ENCODE results near the gene HOXA3. TPM values are rescaled to one million over a fixed set of nuclear protein-coding genes. Genes with fewer than 3 reads are reported as not detected.
A peak's percentile ranks its signal among the peaks of the same experiment; 100 is the strongest.

The HOXA3 gene
- total RNA-seq, 1 donor from 2014 or later, result 3.9 TPM

DNA sequence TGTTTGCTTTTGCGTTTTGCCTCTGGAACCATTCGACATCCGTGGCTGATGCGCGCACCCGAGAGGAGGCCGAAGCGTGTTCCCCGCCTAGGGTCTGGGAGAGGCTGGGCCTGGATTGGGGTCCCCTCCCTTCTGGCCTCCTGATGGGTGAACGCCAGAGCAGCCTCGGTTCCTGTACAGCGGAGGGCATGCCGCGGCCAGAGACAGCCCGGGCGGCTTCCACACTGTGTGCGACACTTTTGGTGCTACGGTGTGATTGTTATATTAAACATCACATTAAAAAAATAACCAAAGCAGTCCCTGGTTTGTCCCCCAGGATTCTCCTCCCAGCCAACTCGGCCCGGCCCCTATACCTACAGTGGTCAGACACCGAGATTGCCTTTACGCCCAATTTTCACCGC is 7.8 kb upstream of the HOXA3 start:
- H3K4me3 ChIP-seq, result peak overlapping the region; percentile 55 to 64
- H3K9me3 ChIP-seq, result no peaks in the 10 kb centered on the region
- no peaks in the 10 kb centered on the region for H3K36me3 ChIP-seq
- peaks cover 44% of the 10 kb centered on the region for H3K4me1 ChIP-seq
- H3K27me3 ChIP-seq, result no peaks in the 10 kb centered on the region
- H3K27ac ChIP-seq, result peak overlapping the region; percentile 75
- no peak for TF ChIP-seq POLR2A (IDR thresholded peaks at IDR 0.05)
- TF ChIP-seq, protein P1, sequence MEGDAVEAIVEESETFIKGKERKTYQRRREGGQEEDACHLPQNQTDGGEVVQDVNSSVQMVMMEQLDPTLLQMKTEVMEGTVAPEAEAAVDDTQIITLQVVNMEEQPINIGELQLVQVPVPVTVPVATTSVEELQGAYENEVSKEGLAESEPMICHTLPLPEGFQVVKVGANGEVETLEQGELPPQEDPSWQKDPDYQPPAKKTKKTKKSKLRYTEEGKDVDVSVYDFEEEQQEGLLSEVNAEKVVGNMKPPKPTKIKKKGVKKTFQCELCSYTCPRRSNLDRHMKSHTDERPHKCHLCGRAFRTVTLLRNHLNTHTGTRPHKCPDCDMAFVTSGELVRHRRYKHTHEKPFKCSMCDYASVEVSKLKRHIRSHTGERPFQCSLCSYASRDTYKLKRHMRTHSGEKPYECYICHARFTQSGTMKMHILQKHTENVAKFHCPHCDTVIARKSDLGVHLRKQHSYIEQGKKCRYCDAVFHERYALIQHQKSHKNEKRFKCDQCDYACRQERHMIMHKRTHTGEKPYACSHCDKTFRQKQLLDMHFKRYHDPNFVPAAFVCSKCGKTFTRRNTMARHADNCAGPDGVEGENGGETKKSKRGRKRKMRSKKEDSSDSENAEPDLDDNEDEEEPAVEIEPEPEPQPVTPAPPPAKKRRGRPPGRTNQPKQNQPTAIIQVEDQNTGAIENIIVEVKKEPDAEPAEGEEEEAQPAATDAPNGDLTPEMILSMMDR (IDR thresholded peaks at IDR 0.05), result no peak
- DNase-seq (ENCODE audit: extremely low spot score in 2 of 2), result no peak
- intact Hi-C loops (cut with DNase I), result loop anchor here (10.0 kb wide), 1 partner anchor 1305 kb away; no protein-coding TSS in a partner anchor

DNA sequence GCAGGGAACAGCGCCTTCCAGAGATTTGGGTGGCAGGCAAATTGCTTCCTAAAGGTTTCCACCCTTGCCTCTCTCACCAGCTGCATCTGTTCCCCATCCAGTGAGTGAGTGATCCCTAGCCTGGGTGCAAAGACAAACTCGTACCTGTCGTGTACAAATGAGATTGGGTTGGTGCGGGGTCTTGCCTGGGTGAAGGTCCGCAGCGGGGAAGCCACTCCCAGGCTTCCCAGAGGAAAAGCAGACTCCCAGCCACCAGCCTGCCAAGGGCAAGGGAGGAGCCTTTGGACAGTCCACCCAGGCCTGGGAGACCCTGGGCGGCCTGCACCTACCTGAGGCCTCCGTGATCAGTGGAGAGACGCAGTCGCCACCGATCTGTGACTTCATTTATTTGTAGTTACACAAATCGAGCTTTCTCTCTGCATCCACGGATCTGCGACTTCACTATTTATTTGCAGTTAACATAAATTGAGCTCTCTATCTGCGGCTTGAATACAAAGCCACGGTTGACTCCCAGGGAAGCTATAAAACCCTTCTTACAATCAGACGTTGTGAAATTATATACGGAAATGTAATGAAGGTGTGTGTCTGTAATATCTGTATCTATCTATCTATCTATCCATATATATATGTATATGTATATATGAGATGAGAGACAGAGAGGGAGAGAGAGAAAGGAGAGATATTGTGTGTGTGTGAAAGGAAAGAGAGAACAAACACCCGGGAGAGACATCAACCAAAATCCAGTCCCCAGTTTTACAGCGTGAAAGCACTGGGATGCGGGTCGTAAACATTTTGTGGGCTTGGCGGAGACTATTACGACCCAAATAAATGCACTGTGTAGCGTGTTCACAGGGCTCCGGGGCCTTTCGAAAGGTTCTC is 7.1 kb upstream of the HOXA3 start:
- Histone ChIP-seq H3K4me1 (peaks cover 45% of the 10 kb centered on the region), H3K36me3 (no peaks in the 10 kb centered on the region), H3K4me3 (peak overlapping the region; percentile 55 to 64), H3K27me3 (no peaks in the 10 kb centered on the region), H3K9me3 (no peaks in the 10 kb centered on the region), H3K27ac (peak overlapping the region; percentile 75)
- intact Hi-C loops (cut with DNase I), result loop anchor here (10.0 kb wide), 2 partner anchors 955 to 1305 kb away; partner anchors contain the start of genes CBX3 and HNRNPA2B1
- TF ChIP-seq POLR2AphosphoS5 (IDR thresholded peaks at IDR 0.05; ENCODE audit: insufficient read depth in 1 of 2, low read depth in 1 of 2), result no peak
- TF ChIP-seq POLR2A (IDR thresholded peaks at IDR 0.05), result no peak
- TF ChIP-seq, protein P1 (IDR thresholded peaks at IDR 0.05), result no peak
- no peak for DNase-seq (ENCODE audit: extremely low spot score in 2 of 2)

DNA sequence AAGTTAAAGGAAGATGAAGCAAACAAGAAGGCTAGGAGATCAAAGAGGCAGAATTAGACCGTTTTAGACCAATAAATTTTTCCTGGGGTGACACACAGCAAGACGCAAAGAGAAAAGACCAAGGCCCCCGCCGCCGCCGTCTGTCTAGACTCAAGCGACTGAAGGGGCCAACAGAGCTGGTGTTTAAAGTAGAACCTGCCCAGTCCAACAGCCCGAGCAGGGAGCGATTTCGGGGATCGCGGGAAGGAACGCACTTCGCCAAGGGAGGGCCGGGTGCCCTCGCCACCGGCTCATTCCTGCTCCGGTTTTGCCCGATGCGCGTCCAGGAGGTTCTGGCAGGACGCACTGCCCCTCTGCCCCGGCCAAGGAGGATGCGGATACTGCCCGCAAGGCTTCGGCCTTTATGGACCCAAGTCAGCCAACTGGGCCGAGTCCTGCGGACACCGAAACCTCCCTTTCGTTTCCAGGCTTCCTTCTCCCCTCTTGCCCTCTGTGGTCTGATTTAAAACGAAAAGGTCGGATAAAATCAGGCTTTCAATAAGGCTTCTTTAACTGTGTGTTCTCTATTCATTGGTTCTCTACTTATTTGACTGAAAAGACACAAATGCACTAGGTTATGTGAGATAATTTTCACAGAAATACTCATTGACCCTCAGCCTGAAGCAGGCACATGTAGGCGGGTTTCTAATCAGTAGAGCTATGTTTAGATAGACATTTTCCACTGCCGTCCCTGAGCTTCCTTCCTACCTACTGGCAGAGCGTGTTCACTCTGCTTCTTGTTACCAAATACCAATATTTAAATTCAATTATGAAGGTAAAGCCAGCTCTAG is 6.3 kb upstream of the HOXA3 start:
- Histone ChIP-seq H3K4me1 (peaks cover 47% of the 10 kb centered on the region), H3K27me3 (no peaks in the 10 kb centered on the region), H3K9me3 (no peaks in the 10 kb centered on the region), H3K27ac (no peak overlapping the region), H3K36me3 (no peaks in the 10 kb centered on the region), H3K4me3 (no peak overlapping the region)
- no peak for DNase-seq (ENCODE audit: extremely low spot score in 2 of 2)
- intact Hi-C loops (cut with DNase I), result loop anchor here (10.0 kb wide), 1 partner anchor 954 kb away; the partner anchor contains the start of genes CBX3 and HNRNPA2B1
- TF ChIP-seq, protein P1 (IDR thresholded peaks at IDR 0.05), result no peak
- TF ChIP-seq POLR2AphosphoS5 (IDR thresholded peaks at IDR 0.05; ENCODE audit: insufficient read depth in 1 of 2, low read depth in 1 of 2), result no peak
- TF ChIP-seq POLR2A (IDR thresholded peaks at IDR 0.05), result no peak

DNA sequence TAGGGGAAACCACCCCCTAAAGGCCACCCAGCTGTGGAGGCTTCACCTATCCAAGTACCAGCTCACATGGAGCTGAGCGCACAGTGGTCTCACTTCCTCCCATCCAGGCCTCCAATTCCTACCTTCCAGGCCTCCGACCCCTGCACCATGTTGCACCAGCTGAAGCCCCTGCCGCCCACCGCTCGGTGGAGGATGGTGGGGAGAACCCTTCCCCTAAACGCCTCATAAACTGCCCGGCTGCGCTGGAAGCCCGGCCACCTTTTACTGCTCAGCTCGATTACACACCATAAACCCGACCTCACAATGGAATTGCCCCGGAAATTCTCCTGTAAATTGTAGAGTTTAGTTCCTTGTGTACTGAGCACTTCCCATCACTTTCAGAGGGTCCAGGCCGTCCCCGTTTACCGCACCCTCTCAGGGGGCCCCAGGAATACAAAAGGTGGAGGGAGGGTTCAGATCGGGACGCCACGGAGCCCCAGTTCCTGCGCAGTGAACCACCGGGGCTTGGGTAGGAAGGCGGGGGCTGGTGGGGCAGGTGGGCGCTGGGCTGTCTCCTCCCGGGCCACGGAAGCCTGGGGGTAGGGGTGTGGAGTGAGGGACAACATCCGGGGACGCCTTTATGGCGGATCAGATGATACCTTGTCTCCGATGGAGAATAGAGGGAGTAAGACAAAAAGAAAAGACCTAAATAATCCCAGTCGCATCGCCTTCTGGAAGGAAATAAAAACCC is 5.5 kb upstream of the HOXA3 start:
- Histone ChIP-seq H3K9me3 (no peaks in the 10 kb centered on the region), H3K36me3 (no peaks in the 10 kb centered on the region), H3K27me3 (no peaks in the 10 kb centered on the region), H3K4me1 (peaks cover 53% of the 10 kb centered on the region), H3K27ac (no peak overlapping the region), H3K4me3 (no peak overlapping the region)
- DNase-seq (ENCODE audit: extremely low spot score in 2 of 2), result no peak
- intact Hi-C loops (cut with DNase I), result loop anchor here (10.0 kb wide), 1 partner anchor 953 kb away; the partner anchor contains the start of genes CBX3 and HNRNPA2B1
- TF ChIP-seq, protein P1 (IDR thresholded peaks at IDR 0.05), result no peak
- no peak for TF ChIP-seq POLR2AphosphoS5 (IDR thresholded peaks at IDR 0.05; ENCODE audit: insufficient read depth in 1 of 2, low read depth in 1 of 2)
